SK-N-SH (cell line): ENCODE results near the gene NR3C1. TPM values are rescaled to one million over a fixed set of nuclear protein-coding genes. Genes with fewer than 3 reads are reported as not detected.
A peak's percentile ranks its signal among the peaks of the same experiment; 100 is the strongest.

ENCODE experiments used
- CTCF ChIA-PET: fragments of 300-600, 350-600 bp; formaldehyde crosslinking; extraction: SDS; loops from one replicate; lab custom pipeline; 2021; lab: Yijun Ruan, JAX
- POLR2A ChIA-PET: fragments of 350-600 bp; sonication (Branson Sonifier 250); formaldehyde crosslinking; extraction: SDS; loops from one replicate; lab custom pipeline; 2020; ENCODE audit warnings: antibody characterized with exemption, inconsistent platforms; lab: Yijun Ruan, JAX
- DNase-seq: peaks from one replicate; pipeline ENCODE4 v3.0.0; 2012
- H2AFZ ChIP-seq: fragments of 200-600 bp; sonication (generic); 2 replicates; pipeline ENCODE4 v1.8.1; 2016; ENCODE audit warnings: antibody characterized with exemption, mild to moderate bottlenecking, low read depth
- H3F3A ChIP-seq: fragments of 200-600 bp; sonication (generic); replicated peaks from 2 replicates; pipeline ENCODE3; 2016; ENCODE audit warnings: antibody characterized with exemption, mild to moderate bottlenecking; ENCODE audit not compliant: insufficient read depth
- H3K27ac ChIP-seq, 2 experiments: fragments of 200-500 bp in 1 of 2; fragments of 200-600 bp in 1 of 2; sonication (Bioruptor generic) in 1 of 2; sonication (generic), shearing (Covaris generic) in 1 of 2; 2 replicates each; pipeline versions ENCODE4 v1.5.1 to v1.6.1; 2014 to 2016; ENCODE audit warnings: low read depth in 2 of 2, inconsistent platforms in 1 of 2, low read length in 1 of 2, mild to moderate bottlenecking in 1 of 2, mixed read lengths in 1 of 2
- H3K27me3 ChIP-seq: fragments of 200-600 bp; sonication (generic), shearing (Covaris generic); 2 replicates; pipeline ENCODE4 v1.6.1; 2016; ENCODE audit warnings: mixed run types; ENCODE audit not compliant: insufficient read depth
- H3K36me3 ChIP-seq, 2 experiments: fragments of 200-500 bp in 1 of 2; fragments of 200-600 bp in 1 of 2; sonication (Bioruptor generic) in 1 of 2; sonication (generic) in 1 of 2; replicated peaks in 1 of 2; 2 replicates each; pipeline versions ENCODE3 to v1.5.1; 2014 to 2016; ENCODE audit warnings: low read length in 1 of 2, mild to moderate bottlenecking in 1 of 2; ENCODE audit not compliant: insufficient read depth in 2 of 2, control insufficient read depth in 1 of 2
- H3K4me1 ChIP-seq, 2 experiments: fragments of 200-500 bp in 1 of 2; fragments of 200-600 bp in 1 of 2; sonication (Bioruptor generic) in 1 of 2; sonication (generic), shearing (Covaris generic) in 1 of 2; 2 replicates each; pipeline versions ENCODE4 v1.5.1 to v1.6.1; 2014 to 2016; ENCODE audit warnings: low read depth in 1 of 2, low read length in 1 of 2, mixed run types in 1 of 2; ENCODE audit not compliant: insufficient read depth in 2 of 2, control insufficient read depth in 1 of 2
- H3K4me2 ChIP-seq: fragments of 200-600 bp; sonication (generic), shearing (Covaris generic); 2 replicates; pipeline ENCODE4 v1.6.1; 2017; ENCODE audit warnings: mixed run types
- H3K4me3 ChIP-seq, 2 experiments: fragments of 200-500 bp in 1 of 2; fragments of 200-600 bp in 1 of 2; sonication (Bioruptor generic) in 1 of 2; sonication (generic), shearing (Covaris generic) in 1 of 2; 2 replicates each; pipeline versions ENCODE4 v1.5.1 to v1.8.1; 2014 to 2016; ENCODE audit warnings: low read depth in 2 of 2, inconsistent platforms in 1 of 2, low read length in 1 of 2, mild to moderate bottlenecking in 1 of 2, mixed read lengths in 1 of 2, moderate library complexity in 1 of 2
- H3K79me2 ChIP-seq: fragments of 200-600 bp; sonication (generic); 2 replicates; pipeline ENCODE4 v1.8.1; 2017; ENCODE audit warnings: mild to moderate bottlenecking; ENCODE audit not compliant: insufficient read depth
- H3K9ac ChIP-seq: fragments of 200-600 bp; sonication (generic); 2 replicates; pipeline ENCODE4 v1.6.1; 2017; ENCODE audit warnings: mixed run types
- H3K9me2 ChIP-seq: fragments of 200-600 bp; sonication (generic); 2 replicates; pipeline ENCODE4 v1.6.1; 2017; ENCODE audit warnings: mixed run types
- H3K9me3 ChIP-seq: fragments of 200-600 bp; sonication (generic); 2 replicates; pipeline ENCODE4 v1.6.1; 2017; ENCODE audit warnings: mixed run types, mild to moderate bottlenecking, moderate library complexity
- H4K20me1 ChIP-seq: fragments of 200-600 bp; sonication (generic); 2 replicates; pipeline ENCODE4 v1.6.1; 2017; ENCODE audit warnings: mild to moderate bottlenecking, mixed run types; ENCODE audit not compliant: insufficient read depth
- CHD2 ChIP-seq: fragments of 150-350 bp; IDR thresholded peaks from 2 replicates; pipeline ENCODE4 v1.6.1; 2018; ENCODE audit warnings: low read length; ENCODE audit not compliant: partially characterized antibody
- CTCF ChIP-seq: fragments of 200-600 bp; sonication (generic); IDR thresholded peaks from 2 replicates; pipeline ENCODE4 v1.6.1; 2017; ENCODE audit warnings: antibody characterized with exemption, mild to moderate bottlenecking, moderate library complexity
- ELF1 ChIP-seq: IDR thresholded peaks from 2 replicates; pipeline ENCODE4 v1.4.0; 2012
- EZH2phosphoT487 ChIP-seq: fragments of 200-600 bp; sonication (generic); IDR thresholded peaks from 2 replicates; pipeline ENCODE4 v1.6.1; 2017; ENCODE audit warnings: low read depth, mixed run types, mild to moderate bottlenecking, antibody characterized with exemption, moderate library complexity, borderline replicate concordance
- FOSL2 ChIP-seq: IDR thresholded peaks from 2 replicates; pipeline ENCODE4 v1.4.0; 2012; ENCODE audit warnings: low read depth, mild to moderate bottlenecking, moderate library complexity, borderline replicate concordance
- FOXM1 ChIP-seq: IDR thresholded peaks from 2 replicates; pipeline ENCODE4 v1.4.0; 2012; ENCODE audit warnings: low read depth, mild to moderate bottlenecking
- GABPA ChIP-seq: IDR thresholded peaks from 2 replicates; pipeline ENCODE4 v1.4.0; 2012; ENCODE audit warnings: low read depth, mild to moderate bottlenecking
- GATA2 ChIP-seq: sonication (generic); formaldehyde crosslinking; IDR thresholded peaks from 2 replicates; pipeline ENCODE4 v1.5.0; 2020; ENCODE audit warnings: mild to moderate bottlenecking, missing genetic modification reagents
- IRF3 ChIP-seq: fragments of 150-350 bp; IDR thresholded peaks from 2 replicates; pipeline ENCODE4 v1.6.1; 2016; ENCODE audit warnings: mild to moderate bottlenecking, low read depth, low read length
- JUND ChIP-seq: IDR thresholded peaks from 2 replicates; pipeline ENCODE4 v1.4.0; 2012
- MAX ChIP-seq: IDR thresholded peaks from 2 replicates; pipeline ENCODE4 v1.4.0; 2012; ENCODE audit warnings: low read depth
- MEF2A ChIP-seq: IDR thresholded peaks from 2 replicates; pipeline ENCODE4 v1.4.0; 2012; ENCODE audit warnings: low read depth, borderline replicate concordance
- MXI1 ChIP-seq: IDR thresholded peaks from 2 replicates; pipeline ENCODE4 v1.6.1; 2012; ENCODE audit warnings: mild to moderate bottlenecking, low read depth, low read length, improper control_type of control experiment
- NFIC ChIP-seq: IDR thresholded peaks from 2 replicates; pipeline ENCODE4 v1.4.0; 2012; ENCODE audit warnings: borderline replicate concordance
- NRF1 ChIP-seq: IDR thresholded peaks from 2 replicates; pipeline ENCODE4 v1.6.1; 2012; ENCODE audit warnings: low read depth, mild to moderate bottlenecking, low read length
- PBX3 ChIP-seq: IDR thresholded peaks from 2 replicates; pipeline ENCODE4; 2012
- POLR2AphosphoS5 ChIP-seq: IDR thresholded peaks from 2 replicates; pipeline ENCODE4 v1.6.1; 2012; ENCODE audit warnings: low read depth, low read length
- RAD21 ChIP-seq: IDR thresholded peaks from 2 replicates; pipeline ENCODE4 v1.6.1; 2012; ENCODE audit warnings: mild to moderate bottlenecking, low read length
- RCOR1 ChIP-seq: fragments of 150-350 bp; IDR thresholded peaks from 2 replicates; pipeline ENCODE4 v1.6.1; 2017; ENCODE audit warnings: antibody characterized with exemption, low read length
- RFX5 ChIP-seq: IDR thresholded peaks from 2 replicates; pipeline ENCODE4 v1.6.1; 2012; ENCODE audit warnings: mild to moderate bottlenecking, improper control_type of control experiment, low read length
- RXRA ChIP-seq: IDR thresholded peaks from 2 replicates; pipeline ENCODE4 v1.4.0; 2012; ENCODE audit warnings: low read depth, mild to moderate bottlenecking, borderline replicate concordance
- SIN3A ChIP-seq: IDR thresholded peaks from 2 replicates; pipeline ENCODE4 v1.6.1; 2012; ENCODE audit warnings: low read depth, mild to moderate bottlenecking, low read length, moderate library complexity, borderline replicate concordance
- TAF1 ChIP-seq: IDR thresholded peaks from 2 replicates; pipeline ENCODE4 v1.6.1; 2012; ENCODE audit warnings: low read depth, mild to moderate bottlenecking, low read length, moderate library complexity, borderline replicate concordance
- TCF12 ChIP-seq: IDR thresholded peaks from 2 replicates; pipeline ENCODE4 v1.4.0; 2012
- TEAD4 ChIP-seq: IDR thresholded peaks from 2 replicates; pipeline ENCODE4 v1.4.0; 2012; ENCODE audit warnings: mild to moderate bottlenecking, borderline replicate concordance; ENCODE audit not compliant: insufficient read depth
- USF1 ChIP-seq: IDR thresholded peaks from 2 replicates; pipeline ENCODE4 v1.4.0; 2012; ENCODE audit warnings: low read depth, borderline replicate concordance
- YY1 ChIP-seq: IDR thresholded peaks from 2 replicates; pipeline ENCODE4 v1.4.0; 2012; ENCODE audit warnings: low read depth, mild to moderate bottlenecking
- WGBS: methylation state at CpG from one replicate; pipeline ENCODE4 v1.1.6; 2017; ENCODE audit warnings: low lambda C conversion rate; 5-methylcytosine and 5-hydroxymethylcytosine counted together
- polyA plus RNA-seq, 3 experiments: library from polyadenylated mRNA; depleted of rRNA; stranded (reverse); fragments of >200 nt; gene quantifications; 2 replicates each; pipeline ENCODE4 v1.2.3, GENCODE V29; 2012

Gene NR3C1
- polyA plus RNA-seq, 1 of the 3 experiments (the other 2 are of a cell fraction): 7.1 TPM

- Histone ChIP-seq H3K27me3 (no peaks in the 10 kb centered on the region), H3K9me2 (no peaks in the 10 kb centered on the region), H3K36me3 (no peaks in the 10 kb centered on the region), H3K9ac (peak overlapping the region; percentile 69), H3K4me2 (peak overlapping the region; percentile 70), H3K9me3 (no peaks in the 10 kb centered on the region), H3K79me2 (no peaks in the 10 kb centered on the region), H4K20me1 (no peaks in the 10 kb centered on the region), H3K4me1 (peaks cover 2 to 48% of the 10 kb centered on the region in 2 experiments; a peak in 3 of 4 replicates), H3K27ac (peak overlapping the region; percentile 81 to 95), H3F3A (peaks cover 37% of the 10 kb centered on the region), H2AFZ (peak overlapping the region; percentile 37; the same call in 1 of the 2 replicates), H3K4me3 (no peak overlapping the region)
- DNase-seq: no peak
- ChIA-PET POLR2A (no interaction called here), CTCF (no interaction called here)
- WGBS: 24% methylated on average over 16 of the region's 16 CpGs
- peak; percentile 94 for TF ChIP-seq TCF12
- peak; percentile 73; the same call in 1 of the 2 replicates for TF ChIP-seq FOXM1
- TF ChIP-seq MXI1: no peak
- peak; percentile 78; the same call in 1 of the 2 replicates for TF ChIP-seq SIN3A
- TF ChIP-seq RFX5: no peak
- no peak for TF ChIP-seq RAD21
- TF ChIP-seq GATA2: no peak
- TF ChIP-seq NRF1: no peak
- TF ChIP-seq NFIC: peak; percentile 92
- TF ChIP-seq USF1: no peak
- TF ChIP-seq EZH2phosphoT487: no peak
- TF ChIP-seq POLR2AphosphoS5: peak; percentile 74; the same call in 1 of the 2 replicates
- TF ChIP-seq GABPA: no peak
- peak; percentile 84 for TF ChIP-seq FOSL2
- peak; percentile 83 for TF ChIP-seq PBX3
- TF ChIP-seq MAX: peak; percentile 74; the same call in 1 of the 2 replicates
- peak; percentile 87 for TF ChIP-seq TEAD4
- TF ChIP-seq CHD2: peak; percentile 19
- TF ChIP-seq CTCF: no peak
- TF ChIP-seq RXRA: no peak; the same call in 1 of the 2 replicates
- TF ChIP-seq ELF1: no peak; the same call in 1 of the 2 replicates
- peak; percentile 97 for TF ChIP-seq JUND
- no peak for TF ChIP-seq RCOR1
- TF ChIP-seq IRF3: no peak
- TF ChIP-seq MEF2A: peak; percentile 44; the same call in 1 of the 2 replicates
- no peak for TF ChIP-seq YY1
- TF ChIP-seq TAF1: no peak; the same call in 1 of the 2 replicates
Observed at GRCh38 chr5:143244000-143244736, 159.3 kb downstream of the NR3C1 start.
